ENCODE results near the gene STK4.
"Not testable (repeated sequence)": the region's sequence is repeated elsewhere in the genome, so short reads cannot be mapped to it uniquely, and the experiment has no call there.

The STK4 gene

GRCh38 chr20:45058168-45058850 lies 92.0 kb downstream of the STK4 start:
- H3K4me3 ChIP-seq (ENCODE audit: low read depth, low read length), result no peak overlapping the region
- no peak for DNase-seq (ENCODE audit: low read depth)
- TF ChIP-seq MAX (IDR thresholded peaks at IDR 0.05; ENCODE audit: low read depth, low read length) (no peak), CTCF (IDR thresholded peaks at IDR 0.05; ENCODE audit: low read depth, low read length) (no peak), MYC (IDR thresholded peaks at IDR 0.05; ENCODE audit: low read depth, low read length) (no peak), POLR2A (IDR thresholded peaks at IDR 0.05; ENCODE audit: extremely low read depth, insufficient read length) (no peak)

- no peak for DNase-seq (ENCODE audit: low read depth)
- H3K4me3 ChIP-seq (ENCODE audit: low read depth, low read length), result no peak overlapping the region
- TF ChIP-seq CTCF (IDR thresholded peaks at IDR 0.05; ENCODE audit: low read depth, low read length) (no peak), MYC (IDR thresholded peaks at IDR 0.05; ENCODE audit: low read depth, low read length) (no peak)
Observed at GRCh38 chr20:45059022-45059728, 92.9 kb downstream of the STK4 start.

GRCh38 chr20:45060294-45060693 lies 94.0 kb downstream of the STK4 start:
- H3K4me3 ChIP-seq (ENCODE audit: low read depth, low read length), result no peak overlapping the region
- TF ChIP-seq POLR2A (IDR thresholded peaks at IDR 0.05; ENCODE audit: extremely low read depth, insufficient read length), result no peak
- TF ChIP-seq CTCF (IDR thresholded peaks at IDR 0.05; ENCODE audit: low read depth, low read length), result no peak
- no peak for TF ChIP-seq MAX (IDR thresholded peaks at IDR 0.05; ENCODE audit: low read depth, low read length)
- TF ChIP-seq MYC (IDR thresholded peaks at IDR 0.05; ENCODE audit: low read depth, low read length), result no peak
- DNase-seq (ENCODE audit: low read depth), result no peak

- H3K4me3 ChIP-seq (ENCODE audit: low read depth, low read length), result no peak overlapping the region
- DNase-seq (ENCODE audit: low read depth), result no peak
- TF ChIP-seq CTCF (IDR thresholded peaks at IDR 0.05; ENCODE audit: low read depth, low read length) (no peak), POLR2A (IDR thresholded peaks at IDR 0.05; ENCODE audit: extremely low read depth, insufficient read length) (no peak), MYC (IDR thresholded peaks at IDR 0.05; ENCODE audit: low read depth, low read length) (no peak), MAX (IDR thresholded peaks at IDR 0.05; ENCODE audit: low read depth, low read length) (no peak)
Observed at GRCh38 chr20:45061244-45061643, 94.9 kb downstream of the STK4 start.

GRCh38 chr20:45063107-45063506 lies 96.8 kb downstream of the STK4 start:
- DNase-seq (ENCODE audit: low read depth); H3K4me3 ChIP-seq (ENCODE audit: low read depth, low read length): not testable (repeated sequence)

- no peak overlapping the region for H3K4me3 ChIP-seq (ENCODE audit: low read depth, low read length)
- DNase-seq (ENCODE audit: low read depth), result no peak
- no peak for TF ChIP-seq POLR2A (IDR thresholded peaks at IDR 0.05; ENCODE audit: extremely low read depth, insufficient read length)
Observed at GRCh38 chr20:45064812-45065211, 98.5 kb downstream of the STK4 start.

GRCh38 chr20:45066372-45066771 lies 100.1 kb downstream of the STK4 start:
- DNase-seq (ENCODE audit: low read depth), result no peak
- TF ChIP-seq MAX (IDR thresholded peaks at IDR 0.05; ENCODE audit: low read depth, low read length) (no peak), POLR2A (IDR thresholded peaks at IDR 0.05; ENCODE audit: extremely low read depth, insufficient read length) (no peak), MYC (IDR thresholded peaks at IDR 0.05; ENCODE audit: low read depth, low read length) (no peak), CTCF (IDR thresholded peaks at IDR 0.05; ENCODE audit: low read depth, low read length) (no peak)
- no peak overlapping the region for H3K4me3 ChIP-seq (ENCODE audit: low read depth, low read length)

All from NB4 (cell line).